Measurements from ENCODE around the gene CDO1.

The CDO1 gene

GRCh38 chr5:115795700-115796099 lies 20.8 kb downstream of the CDO1 start:
- Histone ChIP-seq H2BK120ac (ENCODE audit: low read depth, low read length) (no peak overlapping the region), H3K4ac (ENCODE audit: low read depth, low read length) (no peak overlapping the region), H4K5ac (ENCODE audit: low read length) (no peak overlapping the region), H3K79me2 (ENCODE audit: control insufficient read depth, insufficient read depth, low read length) (no peaks in the 10 kb centered on the region), H3K56ac (ENCODE audit: low read length) (no peak overlapping the region), H3K27ac (ENCODE audit: low read depth, low read length) (no peak overlapping the region), H2BK15ac (replicated peaks; ENCODE audit: low read depth) (no peak overlapping the region), H2AK5ac (ENCODE audit: low read length) (no peak overlapping the region), H3K4me1 (ENCODE audit: control insufficient read depth, low read depth, low read length) (no peaks in the 10 kb centered on the region), H3K23ac (ENCODE audit: low read length) (no peak overlapping the region), H3K79me1 (ENCODE audit: low read length) (no peaks in the 10 kb centered on the region), H4K8ac (ENCODE audit: low read depth, low read length) (no peak overlapping the region), H3K4me3 (ENCODE audit: low read length) (no peak overlapping the region), H2BK5ac (ENCODE audit: low read length) (no peak overlapping the region), H3K9ac (ENCODE audit: low read length) (no peak overlapping the region), H3K4me2 (ENCODE audit: low read length) (no peak overlapping the region), H3K36me3 (ENCODE audit: control insufficient read depth, insufficient read depth, low read length) (no peaks in the 10 kb centered on the region), H3K18ac (ENCODE audit: low read length) (no peak overlapping the region), H3K27me3 (ENCODE audit: insufficient read depth, low read length, poor library complexity) (no peaks in the 10 kb centered on the region)
- DNase-seq = peak; percentile 51
- no CpG with 5 or more reads among the region's 1 CpG for WGBS (ENCODE audit: extremely low coverage, insufficient coverage, low lambda C conversion rate)

GRCh38 chr5:115788440-115788839 lies 28.0 kb downstream of the CDO1 start:
- DNase-seq = no peak
- no CpG with 5 or more reads among the region's 1 CpG for WGBS (ENCODE audit: extremely low coverage, insufficient coverage, low lambda C conversion rate)
- H3K23ac ChIP-seq (ENCODE audit: low read length) = no peak overlapping the region

DNA sequence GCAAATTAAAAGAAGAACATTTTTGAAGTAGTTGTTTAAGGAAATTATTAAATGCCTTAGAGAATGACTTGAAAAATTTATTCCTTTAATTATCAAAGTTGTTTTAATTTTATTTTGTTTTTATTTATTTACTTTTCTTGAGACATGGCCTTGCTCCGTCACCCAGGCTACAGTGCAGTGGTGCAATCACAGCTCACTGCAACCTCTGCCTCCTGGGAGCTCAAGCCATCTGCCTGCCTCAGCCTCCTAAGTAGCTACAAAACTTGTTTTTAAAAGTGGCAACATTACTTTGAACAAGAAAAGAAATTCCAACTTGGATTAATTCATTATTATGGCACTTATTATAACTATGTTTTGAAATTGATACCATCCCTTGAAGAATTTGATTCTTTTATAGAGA lies 29.0 kb downstream of the CDO1 start:
- Histone ChIP-seq H3K27me3 (ENCODE audit: insufficient read depth, low read length, poor library complexity) (no peaks in the 10 kb centered on the region), H2BK5ac (ENCODE audit: low read length) (no peak overlapping the region), H2AK5ac (ENCODE audit: low read length) (no peak overlapping the region), H3K56ac (ENCODE audit: low read length) (no peak overlapping the region), H3K4me1 (ENCODE audit: control insufficient read depth, low read depth, low read length) (no peaks in the 10 kb centered on the region), H3K4ac (ENCODE audit: low read depth, low read length) (no peak overlapping the region), H3K79me1 (ENCODE audit: low read length) (no peaks in the 10 kb centered on the region), H3K9ac (ENCODE audit: low read length) (no peak overlapping the region), H4K8ac (ENCODE audit: low read depth, low read length) (no peak overlapping the region), H3K27ac (ENCODE audit: low read depth, low read length) (no peak overlapping the region), H2BK120ac (ENCODE audit: low read depth, low read length) (no peak overlapping the region), H3K4me3 (ENCODE audit: low read length) (no peak overlapping the region), H2BK15ac (replicated peaks; ENCODE audit: low read depth) (no peak overlapping the region), H3K79me2 (ENCODE audit: control insufficient read depth, insufficient read depth, low read length) (no peaks in the 10 kb centered on the region), H3K4me2 (ENCODE audit: low read length) (no peak overlapping the region), H4K5ac (ENCODE audit: low read length) (no peak overlapping the region), H3K36me3 (ENCODE audit: control insufficient read depth, insufficient read depth, low read length) (no peaks in the 10 kb centered on the region), H3K18ac (ENCODE audit: low read length) (no peak overlapping the region), H3K23ac (ENCODE audit: low read length) (no peak overlapping the region)
- WGBS (ENCODE audit: extremely low coverage, insufficient coverage, low lambda C conversion rate) = no CpG with 5 or more reads among the region's 1 CpG
- DNase-seq = no peak

More at GRCh38 chr5:115788440-115788839, 28.0 kb downstream of the CDO1 start:
- Histone ChIP-seq H3K9ac (ENCODE audit: low read length) (no peak overlapping the region), H3K79me1 (ENCODE audit: low read length) (no peaks in the 10 kb centered on the region), H3K4ac (ENCODE audit: low read depth, low read length) (no peak overlapping the region), H3K79me2 (ENCODE audit: control insufficient read depth, insufficient read depth, low read length) (no peaks in the 10 kb centered on the region), H3K27me3 (ENCODE audit: insufficient read depth, low read length, poor library complexity) (no peaks in the 10 kb centered on the region), H3K56ac (ENCODE audit: low read length) (no peak overlapping the region), H2AK5ac (ENCODE audit: low read length) (no peak overlapping the region), H3K18ac (ENCODE audit: low read length) (no peak overlapping the region), H2BK5ac (ENCODE audit: low read length) (no peak overlapping the region), H3K4me2 (ENCODE audit: low read length) (no peak overlapping the region), H3K27ac (ENCODE audit: low read depth, low read length) (no peak overlapping the region), H2BK15ac (replicated peaks; ENCODE audit: low read depth) (no peak overlapping the region), H3K36me3 (ENCODE audit: control insufficient read depth, insufficient read depth, low read length) (no peaks in the 10 kb centered on the region), H3K4me1 (ENCODE audit: control insufficient read depth, low read depth, low read length) (no peaks in the 10 kb centered on the region), H4K5ac (ENCODE audit: low read length) (no peak overlapping the region), H2BK120ac (ENCODE audit: low read depth, low read length) (no peak overlapping the region), H3K4me3 (ENCODE audit: low read length) (no peak overlapping the region), H4K8ac (ENCODE audit: low read depth, low read length) (no peak overlapping the region)

GRCh38 chr5:115785381-115786065 lies 30.9 kb downstream of the CDO1 start:
- Histone ChIP-seq H2AK5ac (ENCODE audit: low read length) (no peak overlapping the region), H3K9ac (ENCODE audit: low read length) (no peak overlapping the region), H3K4me3 (ENCODE audit: low read length) (no peak overlapping the region), H3K27ac (ENCODE audit: low read depth, low read length) (no peak overlapping the region), H3K79me1 (ENCODE audit: low read length) (no peaks in the 10 kb centered on the region), H3K56ac (ENCODE audit: low read length) (no peak overlapping the region), H4K5ac (ENCODE audit: low read length) (no peak overlapping the region), H3K4me2 (ENCODE audit: low read length) (no peak overlapping the region), H3K4ac (ENCODE audit: low read depth, low read length) (no peak overlapping the region), H3K79me2 (ENCODE audit: control insufficient read depth, insufficient read depth, low read length) (no peaks in the 10 kb centered on the region), H2BK5ac (ENCODE audit: low read length) (no peak overlapping the region), H3K27me3 (ENCODE audit: insufficient read depth, low read length, poor library complexity) (no peaks in the 10 kb centered on the region), H4K8ac (ENCODE audit: low read depth, low read length) (no peak overlapping the region), H3K23ac (ENCODE audit: low read length) (no peak overlapping the region), H3K4me1 (ENCODE audit: control insufficient read depth, low read depth, low read length) (no peaks in the 10 kb centered on the region), H2BK120ac (ENCODE audit: low read depth, low read length) (no peak overlapping the region), H3K36me3 (ENCODE audit: control insufficient read depth, insufficient read depth, low read length) (no peaks in the 10 kb centered on the region), H3K18ac (ENCODE audit: low read length) (no peak overlapping the region), H2BK15ac (replicated peaks; ENCODE audit: low read depth) (no peak overlapping the region)
- no CpG with 5 or more reads among the region's 6 CpGs for WGBS (ENCODE audit: extremely low coverage, insufficient coverage, low lambda C conversion rate)
- DNase-seq = peak; percentile 86

GRCh38 chr5:115778417-115778816 lies 38.0 kb downstream of the CDO1 start:
- WGBS (ENCODE audit: extremely low coverage, insufficient coverage, low lambda C conversion rate) = no CpG with 5 or more reads among the region's 1 CpG
- Histone ChIP-seq H2BK15ac (replicated peaks; ENCODE audit: low read depth) (no peak overlapping the region), H3K27me3 (ENCODE audit: insufficient read depth, low read length, poor library complexity) (no peaks in the 10 kb centered on the region), H2AK5ac (ENCODE audit: low read length) (no peak overlapping the region), H3K23ac (ENCODE audit: low read length) (no peak overlapping the region), H3K56ac (ENCODE audit: low read length) (no peak overlapping the region), H4K8ac (ENCODE audit: low read depth, low read length) (no peak overlapping the region), H3K79me1 (ENCODE audit: low read length) (no peaks in the 10 kb centered on the region), H3K4me1 (ENCODE audit: control insufficient read depth, low read depth, low read length) (no peaks in the 10 kb centered on the region), H3K9ac (ENCODE audit: low read length) (no peak overlapping the region), H2BK120ac (ENCODE audit: low read depth, low read length) (no peak overlapping the region), H3K4me3 (ENCODE audit: low read length) (no peak overlapping the region), H3K4me2 (ENCODE audit: low read length) (no peak overlapping the region), H3K18ac (ENCODE audit: low read length) (no peak overlapping the region), H4K5ac (ENCODE audit: low read length) (no peak overlapping the region), H3K79me2 (ENCODE audit: control insufficient read depth, insufficient read depth, low read length) (no peaks in the 10 kb centered on the region), H3K27ac (ENCODE audit: low read depth, low read length) (no peak overlapping the region), H2BK5ac (ENCODE audit: low read length) (no peak overlapping the region), H3K4ac (ENCODE audit: low read depth, low read length) (no peak overlapping the region), H3K36me3 (ENCODE audit: control insufficient read depth, insufficient read depth, low read length) (no peaks in the 10 kb centered on the region)
- DNase-seq = no peak

DNA sequence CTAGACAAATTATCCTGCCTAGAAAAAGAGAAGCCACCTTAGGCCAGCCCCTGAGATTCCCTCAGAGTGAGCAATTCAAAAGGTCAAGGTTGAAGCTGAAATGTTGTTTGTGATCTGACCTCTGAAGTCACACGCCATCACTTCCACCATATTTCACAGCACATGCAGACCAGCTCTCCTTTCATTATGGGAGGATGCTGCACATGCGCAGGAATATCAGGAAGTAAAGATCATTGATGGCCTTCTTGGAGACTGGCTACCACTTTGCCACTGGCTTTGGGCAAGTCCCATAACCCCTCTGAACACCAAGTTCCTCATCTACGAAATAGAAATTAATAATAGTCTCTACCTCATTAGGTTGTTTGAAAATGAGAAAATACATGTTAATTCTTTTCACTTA lies 39.5 kb downstream of the CDO1 start:
- Histone ChIP-seq H2BK5ac (ENCODE audit: low read length) (no peak overlapping the region), H3K9ac (ENCODE audit: low read length) (no peak overlapping the region), H3K79me1 (ENCODE audit: low read length) (no peaks in the 10 kb centered on the region), H3K27ac (ENCODE audit: low read depth, low read length) (no peak overlapping the region), H3K23ac (ENCODE audit: low read length) (no peak overlapping the region), H3K4ac (ENCODE audit: low read depth, low read length) (no peak overlapping the region), H3K56ac (ENCODE audit: low read length) (no peak overlapping the region), H4K5ac (ENCODE audit: low read length) (no peak overlapping the region), H3K27me3 (ENCODE audit: insufficient read depth, low read length, poor library complexity) (no peaks in the 10 kb centered on the region), H2BK15ac (replicated peaks; ENCODE audit: low read depth) (no peak overlapping the region), H2AK5ac (ENCODE audit: low read length) (no peak overlapping the region), H3K4me3 (ENCODE audit: low read length) (no peak overlapping the region), H2BK120ac (ENCODE audit: low read depth, low read length) (no peak overlapping the region), H3K4me2 (ENCODE audit: low read length) (no peak overlapping the region), H3K18ac (ENCODE audit: low read length) (no peak overlapping the region), H3K79me2 (ENCODE audit: control insufficient read depth, insufficient read depth, low read length) (no peaks in the 10 kb centered on the region), H3K4me1 (ENCODE audit: control insufficient read depth, low read depth, low read length) (no peaks in the 10 kb centered on the region), H4K8ac (ENCODE audit: low read depth, low read length) (no peak overlapping the region), H3K36me3 (ENCODE audit: control insufficient read depth, insufficient read depth, low read length) (no peaks in the 10 kb centered on the region)
- WGBS (ENCODE audit: extremely low coverage, insufficient coverage, low lambda C conversion rate) = no CpG with 5 or more reads among the region's 3 CpGs
- DNase-seq = no peak

Data from mesendoderm (in vitro differentiated cells).